Measurements from ENCODE around the gene DIP2B.

DNA sequence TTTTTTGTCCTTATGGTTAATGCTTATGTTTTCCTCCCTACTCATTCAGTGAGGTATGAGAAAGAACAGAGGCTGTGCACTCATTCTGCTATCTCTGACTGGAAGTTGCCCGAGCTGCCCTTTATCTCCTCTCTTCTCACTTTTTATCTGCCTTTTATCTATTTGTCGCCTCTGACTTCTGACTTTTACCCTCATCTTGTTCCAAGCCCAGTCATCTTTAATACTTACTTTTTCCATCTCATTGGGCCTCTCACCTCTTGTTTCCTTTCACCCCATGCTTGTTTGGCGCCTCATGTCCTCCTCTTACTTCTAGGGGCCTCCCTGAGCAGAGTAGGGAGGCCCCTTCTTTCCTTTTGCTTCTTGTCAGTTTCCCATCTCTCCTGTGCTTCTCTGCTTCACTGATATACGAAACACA is 50.7 kb downstream of the DIP2B start:
- TF ChIP-seq FOXA1 (IDR thresholded peaks at IDR 0.05): no peak
- TF ChIP-seq SP1 (IDR thresholded peaks at IDR 0.05): no peak
- TF ChIP-seq FOXK2 (IDR thresholded peaks at IDR 0.05): no peak
- TF ChIP-seq NFRKB (IDR thresholded peaks at IDR 0.05): no peak
- TF ChIP-seq FOXM1 (IDR thresholded peaks at IDR 0.05; ENCODE audit: borderline replicate concordance): no peak
- TF ChIP-seq ZNF384 (IDR thresholded peaks at IDR 0.05): no peak
- TF ChIP-seq BHLHE40 (IDR thresholded peaks at IDR 0.05; ENCODE audit: borderline replicate concordance): no peak
- no peak for TF ChIP-seq L3MBTL2 (conservative IDR thresholded peaks at IDR 0.05)
- TF ChIP-seq ELF4 (IDR thresholded peaks at IDR 0.05): no peak
- TF ChIP-seq LEF1 (IDR thresholded peaks at IDR 0.05; ENCODE audit: borderline replicate concordance): no peak
- no peak for TF ChIP-seq SUZ12 (IDR thresholded peaks at IDR 0.05)
- no peak for TF ChIP-seq PKNOX1 (IDR thresholded peaks at IDR 0.05)
- no peak for TF ChIP-seq TARDBP (IDR thresholded peaks at IDR 0.05)
- no peak for TF ChIP-seq HDGF (IDR thresholded peaks at IDR 0.05; ENCODE audit: borderline replicate concordance)

Measured in HEK293T (cell line).